OCI-M1 (cell line): ENCODE data around the gene KCNIP4.

Experiments used
- DNase-seq: peaks from one replicate; lab custom pipeline; 2025; lab: John Stamatoyannopoulos, UW

Gene KCNIP4

GRCh38 chr4:21041708-21042107 lies 906.9 kb downstream of the KCNIP4 start:
- peak; percentile 65 for DNase-seq

GRCh38 chr4:21034728-21035127 lies 913.8 kb downstream of the KCNIP4 start:
- DNase-seq: no peak

DNA sequence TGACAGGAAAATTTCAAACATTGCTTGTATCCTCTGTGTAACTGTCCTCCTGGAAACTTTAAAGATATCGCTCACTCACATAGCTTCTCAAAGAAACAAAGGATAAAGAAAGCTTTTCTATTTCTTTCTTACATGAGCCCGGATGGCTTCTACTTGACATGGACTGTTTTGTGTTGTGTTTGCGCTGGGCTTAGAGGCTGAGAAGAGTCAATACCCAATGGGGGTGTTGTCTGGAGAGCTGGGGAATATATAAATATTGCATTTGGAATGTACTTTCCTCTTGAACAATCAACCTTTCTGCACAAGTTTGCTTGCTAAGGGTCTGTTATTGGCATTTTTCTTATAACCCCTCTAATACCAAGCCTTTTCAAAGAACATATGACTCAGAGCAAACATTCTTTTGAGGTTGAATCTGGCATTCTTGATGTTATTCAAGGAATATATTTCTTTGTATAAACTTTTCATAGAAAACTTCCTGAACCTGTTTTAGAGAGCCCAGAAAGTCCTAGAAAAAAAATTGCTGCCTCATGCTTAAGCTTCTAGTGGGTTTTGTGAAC lies 916.4 kb downstream of the KCNIP4 start:
- no peak for DNase-seq

DNA sequence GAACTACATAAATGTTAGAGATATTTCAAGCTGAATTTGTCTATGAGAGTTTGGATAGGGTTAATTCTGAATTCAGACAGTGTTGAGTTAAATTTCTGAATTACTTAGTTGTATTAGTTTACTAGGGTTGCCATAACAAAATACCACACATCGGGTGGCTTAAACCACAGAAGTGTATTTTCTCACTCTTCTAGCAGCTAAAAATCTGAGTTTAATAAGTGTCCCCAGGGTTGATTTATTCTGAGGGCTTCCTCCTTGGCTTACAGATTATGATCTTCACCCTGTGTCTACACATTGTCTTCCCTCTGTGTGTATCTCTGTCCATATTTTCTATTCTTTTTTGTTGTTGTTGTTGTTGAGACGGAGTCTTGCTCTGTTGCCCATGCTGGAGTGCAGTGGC lies 929.8 kb downstream of the KCNIP4 start:
- no peak for DNase-seq

GRCh38 chr4:21013501-21013900 lies 935.1 kb downstream of the KCNIP4 start:
- DNase-seq: no peak

- DNase-seq: no peak
These were observed 935.7 kb downstream of the KCNIP4 start for GRCh38 chr4:21012851-21013331.

DNA sequence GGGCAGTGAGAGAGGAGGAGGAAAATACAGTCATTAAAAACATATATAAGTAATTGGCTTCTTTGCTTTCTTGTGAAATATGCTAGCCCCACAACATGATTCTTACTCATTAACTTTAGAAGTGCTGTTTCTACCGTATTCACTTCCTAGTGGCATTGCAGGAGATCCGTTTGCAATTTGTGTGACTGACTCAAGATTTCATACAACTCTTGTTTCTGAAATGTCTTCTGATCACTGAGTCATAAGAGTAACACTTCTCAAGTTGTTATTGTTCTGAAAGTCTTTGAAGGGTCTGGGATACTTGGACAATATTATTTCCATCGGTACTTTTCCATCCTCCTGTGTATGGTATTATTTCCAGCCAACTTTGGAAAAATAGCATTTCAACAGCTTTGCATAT lies 937.5 kb downstream of the KCNIP4 start:
- no peak for DNase-seq

GRCh38 chr4:21009956-21010355 lies 938.6 kb downstream of the KCNIP4 start:
- no peak for DNase-seq

DNA sequence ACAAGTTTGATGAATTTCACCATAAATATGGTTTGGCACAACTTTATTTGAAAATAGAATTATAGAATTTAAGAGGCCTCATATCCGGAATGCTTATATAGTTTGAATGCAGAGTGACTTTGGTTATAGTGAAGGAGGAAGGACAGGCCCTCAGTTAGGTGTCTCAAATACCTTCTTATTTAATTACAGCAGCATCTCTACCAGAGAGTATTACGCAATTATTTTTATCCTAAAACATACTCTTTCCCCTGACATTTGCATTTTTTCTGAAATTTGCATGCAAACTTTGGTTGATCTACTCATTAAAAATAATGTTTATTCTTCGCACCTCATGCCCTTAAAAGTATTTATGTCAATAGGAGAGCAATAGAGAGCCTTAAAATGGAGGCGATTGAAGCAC lies 942.9 kb downstream of the KCNIP4 start:
- DNase-seq: no peak

DNA sequence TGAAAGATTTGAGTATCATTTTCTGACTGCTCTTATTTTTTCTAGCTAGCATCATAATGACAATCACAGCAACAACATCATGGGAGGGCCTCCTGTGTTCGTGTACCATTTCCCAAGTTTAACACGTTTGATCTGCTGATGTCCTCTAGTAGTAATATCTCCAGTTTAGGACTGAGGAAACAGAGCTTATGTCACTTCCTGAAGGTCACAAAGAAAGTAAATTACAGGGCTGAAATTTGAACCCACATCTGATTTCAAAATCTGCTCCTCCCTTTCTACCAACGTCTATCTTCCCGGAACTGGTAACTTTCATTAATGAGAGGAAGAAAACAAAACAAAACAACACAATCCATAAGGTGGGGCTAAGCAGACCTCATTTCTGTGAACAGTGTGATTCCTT lies 945.6 kb downstream of the KCNIP4 start:
- peak; percentile 51 for DNase-seq

GRCh38 chr4:21002286-21002685 lies 946.3 kb downstream of the KCNIP4 start:
- no peak for DNase-seq

DNA sequence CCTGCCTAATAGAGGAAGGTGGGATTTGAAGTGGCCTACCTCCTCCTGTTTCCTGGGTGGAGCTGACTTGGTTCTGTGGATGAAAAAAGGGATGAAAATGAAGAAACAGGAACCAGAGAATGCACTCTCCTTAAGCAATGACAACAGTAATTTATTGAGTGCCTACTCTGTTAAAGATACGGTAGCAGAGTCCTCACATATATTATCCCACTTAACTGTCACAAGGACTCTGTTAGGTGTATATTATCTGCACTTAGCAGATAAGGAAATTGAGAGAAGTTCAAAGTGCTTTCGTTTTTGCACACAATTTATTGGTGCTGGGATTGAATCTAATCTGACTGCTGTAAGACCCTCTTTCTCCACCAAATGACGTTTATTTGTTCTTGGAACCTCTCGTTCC lies 947.1 kb downstream of the KCNIP4 start:
- DNase-seq: peak; percentile 77

GRCh38 chr4:20997886-20998285 lies 950.7 kb downstream of the KCNIP4 start:
- no peak for DNase-seq

DNA sequence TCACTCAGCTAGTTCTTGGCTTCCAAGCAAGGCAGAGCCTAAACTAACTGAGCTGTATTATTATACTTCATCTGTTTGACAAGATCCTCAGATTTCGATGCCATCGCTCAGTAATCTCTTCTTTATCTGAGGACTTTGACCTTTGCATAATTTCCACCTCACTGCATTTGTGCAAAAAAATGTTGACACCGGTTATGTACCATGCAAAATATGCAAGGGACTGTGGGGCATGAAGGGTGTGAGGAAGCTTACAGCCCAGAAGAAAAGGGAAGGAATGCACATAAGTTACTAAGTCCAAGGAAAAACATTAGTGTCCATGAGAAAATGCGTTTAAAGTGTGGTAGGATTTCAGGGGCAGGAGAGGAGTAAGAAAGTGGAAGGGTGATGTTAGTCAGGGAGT lies 953.0 kb downstream of the KCNIP4 start:
- no peak for DNase-seq

- no peak for DNase-seq
These were observed 953.6 kb downstream of the KCNIP4 start for GRCh38 chr4:20995015-20995414.

DNA sequence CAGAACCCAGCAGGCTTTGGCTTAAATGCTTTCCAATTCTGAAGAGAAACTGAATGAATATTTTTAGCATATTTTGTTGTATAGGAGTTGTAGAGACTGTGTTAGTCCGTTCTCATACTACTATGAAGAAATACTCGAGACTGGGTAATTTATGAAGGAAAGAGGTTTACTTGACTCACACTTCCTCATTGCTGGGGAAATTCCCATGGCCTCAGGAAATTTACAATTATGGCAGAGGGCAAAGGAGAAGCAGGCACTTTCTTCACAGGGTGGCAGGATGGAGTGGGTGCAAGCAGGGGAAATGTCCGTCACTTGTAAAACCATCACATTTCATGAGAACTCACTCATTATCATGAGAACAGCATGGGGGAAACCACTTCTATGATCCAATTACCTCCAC lies 956.6 kb downstream of the KCNIP4 start:
- no peak for DNase-seq

DNA sequence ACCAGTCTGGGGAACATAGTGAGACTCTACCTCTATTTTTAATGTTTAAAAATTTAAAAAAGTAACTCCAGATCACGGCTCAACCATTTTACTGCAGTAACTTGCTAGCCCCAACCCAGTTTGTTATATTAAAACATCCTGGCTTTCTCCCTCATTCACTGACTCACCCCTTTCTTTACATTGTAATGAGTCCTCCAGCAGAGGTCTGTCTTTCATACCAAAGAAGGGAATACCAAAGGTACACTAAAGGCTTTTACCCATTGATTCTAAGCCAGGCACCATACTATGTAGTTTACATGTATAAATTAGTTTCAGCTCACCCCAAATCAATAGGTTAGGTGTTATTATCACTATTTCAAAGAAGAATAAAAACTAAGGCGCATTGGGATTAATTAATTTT lies 961.4 kb downstream of the KCNIP4 start:
- DNase-seq: no peak

DNA sequence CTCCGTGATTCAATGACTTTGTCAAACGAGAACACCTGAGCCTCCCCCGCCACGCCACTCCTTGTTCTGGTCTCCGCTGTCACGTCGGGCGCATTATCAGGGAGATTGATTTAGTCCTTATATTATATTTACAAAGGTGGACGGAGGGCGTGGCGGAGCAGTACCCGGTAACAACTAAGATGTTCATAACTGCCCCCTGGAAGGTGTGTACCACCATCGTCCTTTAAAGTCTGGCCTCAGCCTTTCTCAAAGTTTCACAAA lies 964.1 kb downstream of the KCNIP4 start:
- DNase-seq: no peak

DNA sequence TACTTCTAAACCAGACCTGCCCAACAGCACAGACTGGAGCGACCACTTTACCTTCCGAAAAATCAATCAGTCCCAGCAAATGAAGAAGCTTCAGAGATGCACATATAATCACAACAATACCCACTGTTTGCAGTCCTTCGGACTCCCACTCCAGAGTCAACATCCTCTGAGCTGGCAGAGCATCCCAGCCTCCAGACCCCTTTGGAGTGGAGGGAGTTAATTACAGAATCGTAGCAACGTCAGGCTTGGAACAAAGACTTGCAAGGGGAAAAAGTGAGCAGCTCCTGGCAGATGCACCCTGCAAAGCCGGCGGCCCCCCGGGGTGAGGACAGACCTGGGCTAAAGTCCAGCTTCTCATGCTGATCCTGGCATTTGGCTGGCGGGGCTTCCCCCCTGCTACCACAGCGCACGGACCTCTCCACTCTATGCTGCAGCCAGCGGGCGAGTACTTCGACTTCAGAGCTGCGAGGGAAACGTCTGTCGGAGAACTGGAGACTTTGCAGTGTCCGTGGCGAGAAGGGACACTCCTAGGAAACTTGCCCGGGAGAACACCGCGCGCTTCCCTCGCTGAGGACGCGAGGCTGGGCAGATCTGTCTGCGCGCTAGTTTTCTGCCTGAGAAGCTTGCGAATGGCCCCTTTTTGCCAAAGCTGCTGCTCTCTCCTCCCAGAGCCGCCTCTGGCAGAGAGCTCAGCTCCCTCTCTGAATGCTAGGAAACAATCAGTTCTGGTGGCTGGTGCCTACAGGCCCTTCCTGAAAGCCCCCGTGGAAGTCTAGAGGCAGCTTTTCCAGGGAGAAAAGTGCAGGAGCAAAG lies 964.6 kb downstream of the KCNIP4 start:
- DNase-seq: no peak

GRCh38 chr4:20982544-20982943 lies 966.0 kb downstream of the KCNIP4 start:
- DNase-seq: no peak

- DNase-seq: no peak
These were observed 988.3 kb downstream of the KCNIP4 start for GRCh38 chr4:20960291-20960690.

DNA sequence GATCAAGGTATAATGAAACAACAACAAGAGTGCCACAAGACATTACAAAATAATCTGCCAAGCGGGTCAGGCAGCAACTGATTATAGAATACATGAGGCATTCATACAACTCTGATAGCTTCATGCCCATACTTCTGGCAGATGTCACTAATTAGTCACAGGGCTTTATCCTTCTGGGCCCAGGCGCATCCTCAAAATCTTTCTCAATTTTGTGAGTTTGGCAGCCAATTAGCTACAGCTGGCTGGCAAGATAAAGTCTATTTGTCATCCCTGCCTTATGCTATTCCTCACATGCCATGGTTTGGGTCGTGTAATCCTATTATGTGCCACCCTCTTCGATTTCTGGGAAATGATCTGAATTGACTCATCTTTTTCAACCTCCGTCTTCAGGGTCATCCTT lies 994.0 kb downstream of the KCNIP4 start:
- DNase-seq: no peak

- no peak for DNase-seq
These were observed 1003.6 kb downstream of the KCNIP4 start for GRCh38 chr4:20944961-20945360.

DNA sequence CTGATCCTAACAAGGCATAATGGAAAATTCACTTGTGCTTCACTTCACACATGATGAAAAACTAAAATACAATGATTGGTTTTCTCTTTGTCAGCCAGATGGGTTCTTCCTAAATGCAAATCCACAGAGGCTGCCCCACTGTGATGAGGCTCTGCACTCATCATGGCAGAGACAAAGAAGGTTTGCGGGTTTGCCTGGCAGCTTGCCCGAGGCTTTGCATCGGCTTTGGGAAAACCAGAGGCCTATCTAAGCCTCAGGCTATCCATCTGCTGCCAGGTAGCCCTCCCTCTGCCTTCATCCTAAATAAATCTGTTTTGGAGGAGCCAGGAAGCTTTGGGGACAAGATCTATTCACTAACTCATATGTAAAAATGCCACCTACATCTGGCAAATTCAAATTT lies 1004.1 kb downstream of the KCNIP4 start:
- DNase-seq: no peak
